ENCODE measurements around the gene HOXD13.
A peak's percentile ranks its signal among the peaks of the same experiment; 100 is the strongest.

Gene HOXD13

DNA sequence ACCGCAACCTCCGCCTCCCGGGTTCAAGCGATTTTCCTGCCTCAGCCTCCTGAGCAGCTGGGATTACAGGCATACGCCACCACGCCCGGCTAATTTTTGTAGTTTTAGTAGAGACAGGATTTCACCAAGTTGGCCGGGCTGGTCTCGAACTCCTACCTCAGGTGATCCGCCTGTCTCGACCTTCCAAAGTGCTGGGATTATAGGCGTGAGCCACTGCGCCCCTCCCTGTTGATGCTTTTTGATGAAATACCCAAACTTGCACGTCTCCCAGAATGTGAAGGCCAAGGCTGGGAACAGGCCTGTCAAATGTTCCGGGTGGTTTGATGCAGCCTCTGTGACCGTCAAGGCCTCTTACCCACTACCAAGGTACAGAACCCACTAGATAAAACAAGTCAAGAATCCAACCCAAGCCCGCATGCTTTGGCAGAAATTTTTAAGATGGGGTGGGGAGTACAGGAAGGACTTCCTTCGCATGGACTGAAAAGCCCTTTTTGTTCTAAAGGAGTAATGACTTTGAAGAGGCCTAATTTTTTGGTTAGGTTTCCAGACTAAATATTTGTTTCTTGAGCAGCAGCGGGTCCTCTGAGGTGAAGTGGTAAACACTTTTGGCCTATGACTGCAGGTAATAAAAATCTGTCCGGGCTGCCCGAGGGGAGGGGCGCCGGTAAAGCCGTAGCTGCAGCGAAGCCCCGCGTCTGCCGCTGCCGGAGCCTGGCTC lies 5.0 kb upstream of the HOXD13 start:
- no peaks in the 10 kb centered on the region for H3K36me3 Mint-ChIP-seq (ENCODE audit: low read depth)
- H3K27ac Mint-ChIP-seq, result no peak overlapping the region
- H3K9me3 Mint-ChIP-seq, result peaks cover 3% of the 10 kb centered on the region
- peaks cover 99% of the 10 kb centered on the region for H3K27me3 Mint-ChIP-seq (ENCODE audit: low read depth)
- TF ChIP-seq, protein P1, sequence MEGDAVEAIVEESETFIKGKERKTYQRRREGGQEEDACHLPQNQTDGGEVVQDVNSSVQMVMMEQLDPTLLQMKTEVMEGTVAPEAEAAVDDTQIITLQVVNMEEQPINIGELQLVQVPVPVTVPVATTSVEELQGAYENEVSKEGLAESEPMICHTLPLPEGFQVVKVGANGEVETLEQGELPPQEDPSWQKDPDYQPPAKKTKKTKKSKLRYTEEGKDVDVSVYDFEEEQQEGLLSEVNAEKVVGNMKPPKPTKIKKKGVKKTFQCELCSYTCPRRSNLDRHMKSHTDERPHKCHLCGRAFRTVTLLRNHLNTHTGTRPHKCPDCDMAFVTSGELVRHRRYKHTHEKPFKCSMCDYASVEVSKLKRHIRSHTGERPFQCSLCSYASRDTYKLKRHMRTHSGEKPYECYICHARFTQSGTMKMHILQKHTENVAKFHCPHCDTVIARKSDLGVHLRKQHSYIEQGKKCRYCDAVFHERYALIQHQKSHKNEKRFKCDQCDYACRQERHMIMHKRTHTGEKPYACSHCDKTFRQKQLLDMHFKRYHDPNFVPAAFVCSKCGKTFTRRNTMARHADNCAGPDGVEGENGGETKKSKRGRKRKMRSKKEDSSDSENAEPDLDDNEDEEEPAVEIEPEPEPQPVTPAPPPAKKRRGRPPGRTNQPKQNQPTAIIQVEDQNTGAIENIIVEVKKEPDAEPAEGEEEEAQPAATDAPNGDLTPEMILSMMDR (IDR thresholded peaks at IDR 0.05; ENCODE audit: unreplicated experiment in 3 of 3), result no peak
- peaks cover 35% of the 10 kb centered on the region for H3K4me1 Mint-ChIP-seq
- H3K4me3 Mint-ChIP-seq, result peak overlapping the region; percentile 81 to 84 (median 84)

DNA sequence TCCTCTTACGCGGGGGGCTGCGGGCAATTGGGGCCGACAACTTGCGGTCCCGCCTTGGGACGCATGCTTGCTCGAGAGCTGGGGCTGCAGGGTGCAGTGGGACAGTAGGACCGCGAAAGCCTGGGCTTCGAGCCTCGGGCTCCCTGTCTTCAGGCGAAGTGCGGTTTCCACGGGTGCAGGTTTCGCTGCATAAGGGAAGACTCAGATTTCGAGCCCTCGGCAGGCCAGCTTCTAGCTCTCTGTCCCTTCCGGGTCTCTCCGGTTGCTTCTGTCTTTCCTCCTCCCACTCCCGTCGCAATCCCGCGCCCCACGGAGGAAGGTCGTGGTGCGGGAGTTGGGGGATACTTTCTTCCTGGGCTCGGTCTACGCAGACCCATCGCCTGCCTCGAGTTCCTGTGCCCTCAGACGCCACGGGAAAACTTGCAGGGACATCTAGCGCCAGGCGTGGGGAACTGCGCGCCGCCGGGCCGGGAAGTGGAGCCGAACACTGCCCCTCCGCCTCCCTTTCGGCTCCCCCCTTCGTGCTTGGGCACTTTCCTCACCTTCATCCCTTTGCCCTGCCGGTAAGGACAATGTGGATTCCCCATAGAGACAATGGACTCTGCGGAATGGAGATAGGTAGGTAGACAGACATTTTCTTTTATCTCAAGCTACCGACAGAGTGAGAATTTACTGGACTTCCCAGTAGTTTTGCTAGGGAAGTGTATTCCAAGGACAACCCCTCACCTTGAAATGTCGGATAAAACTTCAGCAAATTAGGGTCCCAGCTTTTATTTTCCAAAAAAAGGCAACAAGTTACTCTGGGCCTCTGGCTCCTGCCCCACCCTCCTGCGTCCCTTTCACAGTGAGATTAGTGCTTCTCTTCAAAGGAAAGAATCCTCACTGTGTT lies 4.2 kb upstream of the HOXD13 start:
- H3K36me3 Mint-ChIP-seq (ENCODE audit: low read depth), result no peaks in the 10 kb centered on the region
- TF ChIP-seq, protein P1 (IDR thresholded peaks at IDR 0.05; ENCODE audit: unreplicated experiment in 3 of 3), result peak; percentile 80 to 85 (median 81)
- peak overlapping the region; percentile 81 to 84 (median 84) for H3K4me3 Mint-ChIP-seq
- peaks cover 29% of the 10 kb centered on the region for H3K4me1 Mint-ChIP-seq
- no peak overlapping the region for H3K27ac Mint-ChIP-seq
- peaks cover 3% of the 10 kb centered on the region for H3K9me3 Mint-ChIP-seq
- H3K27me3 Mint-ChIP-seq (ENCODE audit: low read depth), result peaks cover 96% of the 10 kb centered on the region

DNA sequence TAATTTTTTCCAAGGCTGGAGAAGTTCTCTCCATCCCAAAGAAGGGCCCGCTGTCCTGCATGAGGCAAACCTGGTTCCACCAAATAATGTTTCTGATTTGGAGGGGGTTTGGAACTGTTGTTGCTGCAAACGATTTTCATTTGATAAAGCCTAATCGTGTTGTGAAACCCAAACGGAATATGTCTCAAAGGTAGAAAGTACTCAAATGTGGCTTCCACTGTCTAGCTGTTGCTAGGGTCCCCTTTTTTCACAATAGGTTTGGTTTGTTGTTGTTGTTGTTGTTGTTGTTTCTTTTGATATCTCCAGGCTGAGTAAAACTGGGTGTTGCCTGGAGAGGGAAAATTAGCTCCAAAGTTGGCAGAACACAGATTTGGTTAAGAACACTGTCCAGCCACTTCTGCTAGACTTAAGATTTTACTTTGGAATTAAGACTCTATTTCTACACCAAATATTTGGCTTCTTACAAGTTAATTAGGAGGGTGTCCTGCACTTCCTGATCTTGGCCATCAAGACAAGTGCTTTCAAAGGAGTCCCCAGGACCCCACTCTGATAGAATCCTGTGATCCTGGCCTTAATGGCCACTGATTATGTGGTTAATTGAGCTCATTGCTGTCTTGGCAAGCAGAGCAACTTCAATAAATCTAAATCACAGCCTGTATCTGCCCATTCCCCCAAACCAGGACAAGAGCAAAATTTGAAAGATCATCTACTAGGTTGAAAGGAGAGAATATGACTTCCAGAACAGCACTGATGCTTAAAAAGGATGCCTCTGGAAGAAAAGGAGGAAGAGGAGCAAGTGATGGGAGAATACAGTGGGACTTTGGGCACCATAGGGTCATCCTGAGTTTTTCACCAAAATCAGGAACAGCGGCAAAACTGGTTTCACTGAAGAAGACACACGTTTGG lies 3.3 kb upstream of the HOXD13 start:
- Mint-ChIP-seq H3K27me3 (ENCODE audit: low read depth) (peaks cover 96% of the 10 kb centered on the region), H3K36me3 (ENCODE audit: low read depth) (no peaks in the 10 kb centered on the region), H3K4me1 (peaks cover 29% of the 10 kb centered on the region), H3K27ac (no peak overlapping the region), H3K4me3 (no peak overlapping the region), H3K9me3 (peaks cover 3% of the 10 kb centered on the region)
- TF ChIP-seq, protein P1 (IDR thresholded peaks at IDR 0.05; ENCODE audit: unreplicated experiment in 3 of 3), result no peak

DNA sequence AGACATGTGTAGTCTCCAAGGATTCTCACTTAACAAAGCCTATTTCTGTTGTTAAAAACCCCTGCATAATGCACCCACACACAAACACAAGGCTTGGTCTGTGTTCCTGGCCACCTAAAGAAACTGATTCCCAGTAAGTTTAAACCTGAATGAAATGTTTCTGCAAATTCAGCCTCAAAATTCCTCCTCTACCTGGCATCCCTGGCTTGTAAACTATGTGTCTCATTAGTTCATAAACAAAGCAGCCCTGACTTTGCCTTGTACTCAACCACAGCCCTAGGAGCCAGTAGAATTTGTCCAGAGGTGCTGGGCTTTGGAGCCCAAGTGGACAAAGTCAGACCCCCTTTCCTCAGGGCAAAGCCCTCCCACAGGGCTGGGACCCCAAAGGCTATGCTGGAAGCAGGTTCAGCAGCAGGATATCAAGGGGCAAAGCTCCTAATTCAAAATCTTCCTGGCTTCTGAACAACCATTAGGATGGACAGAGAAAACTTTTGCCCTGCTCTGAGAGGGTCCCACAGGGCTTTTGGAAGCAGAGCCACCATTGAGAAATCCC lies 2.6 kb upstream of the HOXD13 start:
- H3K9me3 Mint-ChIP-seq, result peaks cover 3% of the 10 kb centered on the region
- H3K4me3 Mint-ChIP-seq, result no peak overlapping the region
- no peak overlapping the region for H3K27ac Mint-ChIP-seq
- H3K4me1 Mint-ChIP-seq, result peaks cover 22% of the 10 kb centered on the region
- no peaks in the 10 kb centered on the region for H3K36me3 Mint-ChIP-seq (ENCODE audit: low read depth)
- TF ChIP-seq, protein P1 (IDR thresholded peaks at IDR 0.05; ENCODE audit: unreplicated experiment in 3 of 3), result no peak
- H3K27me3 Mint-ChIP-seq (ENCODE audit: low read depth), result peaks cover 96% of the 10 kb centered on the region

DNA sequence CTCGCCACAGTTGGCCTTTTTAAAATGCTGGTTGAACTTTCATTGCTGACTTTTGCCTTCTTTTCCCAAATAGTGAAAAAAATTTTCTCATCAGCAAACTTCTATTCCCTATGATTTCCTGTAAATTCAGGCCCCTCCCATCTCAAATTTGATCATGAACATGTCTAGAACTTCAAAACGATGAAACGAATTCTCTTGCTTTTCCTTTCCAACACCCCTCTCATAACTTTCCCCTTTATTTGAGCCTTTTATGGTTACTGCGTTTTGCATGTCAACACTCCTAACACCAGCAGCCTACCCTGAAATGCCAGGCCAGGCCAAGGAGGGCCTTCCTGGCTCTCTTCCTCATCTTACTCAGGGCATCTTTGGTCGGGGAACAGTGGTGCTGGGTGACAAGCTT lies 1.7 kb upstream of the HOXD13 start:
- Mint-ChIP-seq H3K4me1 (peaks cover 18% of the 10 kb centered on the region), H3K27me3 (ENCODE audit: low read depth) (peaks cover 96% of the 10 kb centered on the region), H3K27ac (no peak overlapping the region), H3K9me3 (peaks cover 3% of the 10 kb centered on the region), H3K36me3 (ENCODE audit: low read depth) (no peaks in the 10 kb centered on the region), H3K4me3 (no peak overlapping the region)
- TF ChIP-seq, protein P1 (IDR thresholded peaks at IDR 0.05; ENCODE audit: unreplicated experiment in 3 of 3), result no peak

All from nephron (organoid).